ENCODE data around the gene TGFBRAP1.

GRCh38 chr2:105220604-105221003 lies 108.9 kb downstream of the TGFBRAP1 start:
- TF ChIP-seq, protein P1, sequence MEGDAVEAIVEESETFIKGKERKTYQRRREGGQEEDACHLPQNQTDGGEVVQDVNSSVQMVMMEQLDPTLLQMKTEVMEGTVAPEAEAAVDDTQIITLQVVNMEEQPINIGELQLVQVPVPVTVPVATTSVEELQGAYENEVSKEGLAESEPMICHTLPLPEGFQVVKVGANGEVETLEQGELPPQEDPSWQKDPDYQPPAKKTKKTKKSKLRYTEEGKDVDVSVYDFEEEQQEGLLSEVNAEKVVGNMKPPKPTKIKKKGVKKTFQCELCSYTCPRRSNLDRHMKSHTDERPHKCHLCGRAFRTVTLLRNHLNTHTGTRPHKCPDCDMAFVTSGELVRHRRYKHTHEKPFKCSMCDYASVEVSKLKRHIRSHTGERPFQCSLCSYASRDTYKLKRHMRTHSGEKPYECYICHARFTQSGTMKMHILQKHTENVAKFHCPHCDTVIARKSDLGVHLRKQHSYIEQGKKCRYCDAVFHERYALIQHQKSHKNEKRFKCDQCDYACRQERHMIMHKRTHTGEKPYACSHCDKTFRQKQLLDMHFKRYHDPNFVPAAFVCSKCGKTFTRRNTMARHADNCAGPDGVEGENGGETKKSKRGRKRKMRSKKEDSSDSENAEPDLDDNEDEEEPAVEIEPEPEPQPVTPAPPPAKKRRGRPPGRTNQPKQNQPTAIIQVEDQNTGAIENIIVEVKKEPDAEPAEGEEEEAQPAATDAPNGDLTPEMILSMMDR (IDR thresholded peaks at IDR 0.05; ENCODE audit: low read depth, low read length), result no peak
- TF ChIP-seq, protein P2, sequence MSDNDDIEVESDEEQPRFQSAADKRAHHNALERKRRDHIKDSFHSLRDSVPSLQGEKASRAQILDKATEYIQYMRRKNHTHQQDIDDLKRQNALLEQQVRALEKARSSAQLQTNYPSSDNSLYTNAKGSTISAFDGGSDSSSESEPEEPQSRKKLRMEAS (IDR thresholded peaks at IDR 0.05; ENCODE audit: low read depth, low read length), result no peak
